ENCODE results near the gene NF2.

NF2 gene

DNA sequence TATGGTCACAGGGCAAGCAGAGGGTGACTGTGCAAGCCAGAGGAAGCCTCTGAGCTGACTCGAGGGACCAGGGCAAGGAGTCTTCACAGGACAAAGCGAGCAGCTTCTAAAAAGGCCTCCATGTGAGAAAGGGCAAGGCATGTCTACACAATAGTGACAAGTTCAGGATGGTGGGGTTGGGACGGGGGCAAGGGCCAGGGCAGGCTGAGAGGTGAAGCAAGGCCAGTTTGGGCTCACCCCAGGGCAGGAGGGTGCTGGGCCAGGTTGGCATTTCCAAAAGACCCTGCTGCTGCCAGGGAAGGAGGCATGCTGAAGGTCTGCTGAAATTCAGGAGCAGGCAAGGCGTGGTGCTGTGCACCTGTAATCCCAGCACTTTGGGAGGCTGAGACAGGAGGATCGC lies 104.0 kb downstream of the NF2 start:
- H3K4me1 ChIP-seq, result peaks cover 49% of the 10 kb centered on the region
- no peaks in the 10 kb centered on the region for H3K27me3 ChIP-seq
- no peak overlapping the region for H3K4me3 ChIP-seq (ENCODE audit: low read depth, low read length)
- TF ChIP-seq, protein P1, sequence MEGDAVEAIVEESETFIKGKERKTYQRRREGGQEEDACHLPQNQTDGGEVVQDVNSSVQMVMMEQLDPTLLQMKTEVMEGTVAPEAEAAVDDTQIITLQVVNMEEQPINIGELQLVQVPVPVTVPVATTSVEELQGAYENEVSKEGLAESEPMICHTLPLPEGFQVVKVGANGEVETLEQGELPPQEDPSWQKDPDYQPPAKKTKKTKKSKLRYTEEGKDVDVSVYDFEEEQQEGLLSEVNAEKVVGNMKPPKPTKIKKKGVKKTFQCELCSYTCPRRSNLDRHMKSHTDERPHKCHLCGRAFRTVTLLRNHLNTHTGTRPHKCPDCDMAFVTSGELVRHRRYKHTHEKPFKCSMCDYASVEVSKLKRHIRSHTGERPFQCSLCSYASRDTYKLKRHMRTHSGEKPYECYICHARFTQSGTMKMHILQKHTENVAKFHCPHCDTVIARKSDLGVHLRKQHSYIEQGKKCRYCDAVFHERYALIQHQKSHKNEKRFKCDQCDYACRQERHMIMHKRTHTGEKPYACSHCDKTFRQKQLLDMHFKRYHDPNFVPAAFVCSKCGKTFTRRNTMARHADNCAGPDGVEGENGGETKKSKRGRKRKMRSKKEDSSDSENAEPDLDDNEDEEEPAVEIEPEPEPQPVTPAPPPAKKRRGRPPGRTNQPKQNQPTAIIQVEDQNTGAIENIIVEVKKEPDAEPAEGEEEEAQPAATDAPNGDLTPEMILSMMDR (IDR thresholded peaks at IDR 0.05; ENCODE audit: low read depth, low read length), result no peak
- no peaks in the 10 kb centered on the region for H3K36me3 ChIP-seq
- DNase-seq, result no peak
- no peaks in the 10 kb centered on the region for H3K9me3 ChIP-seq

- no peak for DNase-seq
- Histone ChIP-seq H3K9me3 (no peaks in the 10 kb centered on the region), H3K36me3 (no peaks in the 10 kb centered on the region), H3K4me3 (ENCODE audit: low read depth, low read length) (no peak overlapping the region), H3K27me3 (no peaks in the 10 kb centered on the region), H3K4me1 (peaks cover 42% of the 10 kb centered on the region)
- TF ChIP-seq, protein P1 (IDR thresholded peaks at IDR 0.05; ENCODE audit: low read depth, low read length), result no peak
Measured at GRCh38 chr22:29710193-29710592, 106.8 kb downstream of the NF2 start.

- DNase-seq, result peak; percentile 88
- no peaks in the 10 kb centered on the region for H3K36me3 ChIP-seq
- TF ChIP-seq, protein P1 (IDR thresholded peaks at IDR 0.05; ENCODE audit: low read depth, low read length), result no peak
Measured at GRCh38 chr22:29710922-29711593, 107.6 kb downstream of the NF2 start.

DNA sequence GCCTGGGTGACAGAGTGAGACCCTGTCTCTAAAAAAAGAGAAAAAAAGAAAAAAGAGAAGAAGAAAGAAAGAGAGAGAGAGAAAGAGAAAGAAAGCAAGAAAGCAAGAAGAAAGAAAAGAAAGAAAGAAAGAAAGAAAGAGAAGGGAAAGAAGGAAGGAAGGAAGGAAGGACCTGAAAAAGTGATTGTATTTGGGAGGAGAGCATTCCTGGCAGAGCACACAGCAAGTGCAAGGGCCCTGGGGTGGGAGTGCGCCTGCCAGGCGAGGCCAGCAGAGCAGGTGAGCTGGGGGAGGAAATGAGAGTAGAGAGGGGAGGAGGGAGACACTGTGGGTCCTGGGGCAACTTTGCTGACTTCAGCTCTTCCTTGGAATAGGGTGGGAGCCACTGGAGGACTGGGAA lies 108.7 kb downstream of the NF2 start:
- Histone ChIP-seq H3K4me3 (ENCODE audit: low read depth, low read length) (no peak overlapping the region), H3K27me3 (no peaks in the 10 kb centered on the region)
- DNase-seq, result no peak

More at GRCh38 chr22:29710922-29711593, 107.6 kb downstream of the NF2 start:
- no peaks in the 10 kb centered on the region for H3K27me3 ChIP-seq
- H3K9me3 ChIP-seq, result no peaks in the 10 kb centered on the region
- peaks cover 41% of the 10 kb centered on the region for H3K4me1 ChIP-seq
- H3K4me3 ChIP-seq (ENCODE audit: low read depth, low read length), result peak overlapping the region; percentile 5; the same call in 1 of the 2 replicates

GRCh38 chr22:29713156-29713727 lies 109.8 kb downstream of the NF2 start:
- Histone ChIP-seq H3K4me3 (ENCODE audit: low read depth, low read length) (no peak overlapping the region), H3K27me3 (no peaks in the 10 kb centered on the region), H3K36me3 (no peaks in the 10 kb centered on the region), H3K4me1 (peaks cover 28% of the 10 kb centered on the region), H3K9me3 (no peaks in the 10 kb centered on the region)
- TF ChIP-seq, protein P1 (IDR thresholded peaks at IDR 0.05; ENCODE audit: low read depth, low read length), result no peak
- DNase-seq, result no peak

More for the DNA sequence above, 108.7 kb downstream of the NF2 start:
- H3K9me3 ChIP-seq, result no peaks in the 10 kb centered on the region
- TF ChIP-seq, protein P1 (IDR thresholded peaks at IDR 0.05; ENCODE audit: low read depth, low read length), result no peak
- no peaks in the 10 kb centered on the region for H3K36me3 ChIP-seq
- peaks cover 30% of the 10 kb centered on the region for H3K4me1 ChIP-seq

DNA sequence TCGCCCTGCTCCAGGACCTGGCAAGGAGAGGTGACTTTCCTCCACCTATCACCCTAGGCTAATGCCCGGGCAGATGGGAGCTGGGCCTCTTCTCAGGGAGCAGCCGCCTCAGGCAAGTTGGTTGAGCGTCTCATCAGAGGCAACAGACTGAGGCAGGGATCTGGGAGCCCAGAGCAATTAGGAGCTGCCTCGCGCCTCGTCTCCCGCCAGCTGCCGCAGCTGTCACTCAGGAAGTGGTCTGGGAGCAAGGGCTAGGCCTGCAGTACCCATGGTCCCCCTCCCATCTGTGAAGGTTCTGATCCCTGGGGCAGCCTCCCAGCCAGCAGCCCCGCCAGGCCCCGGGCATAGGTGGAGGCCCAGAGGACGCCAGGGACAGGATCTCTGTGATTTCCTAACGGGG lies 111.8 kb downstream of the NF2 start:
- TF ChIP-seq, protein P1 (IDR thresholded peaks at IDR 0.05; ENCODE audit: low read depth, low read length), result no peak
- DNase-seq, result peak; percentile 82
- Histone ChIP-seq H3K36me3 (no peaks in the 10 kb centered on the region), H3K4me1 (peaks cover 36% of the 10 kb centered on the region), H3K9me3 (no peaks in the 10 kb centered on the region), H3K4me3 (ENCODE audit: low read depth, low read length) (no peak overlapping the region), H3K27me3 (peaks cover 11% of the 10 kb centered on the region)

All from BE2C (cell line).